ENCODE data around the gene TNFSF12.

Gene TNFSF12

GRCh38 chr17:7576432-7576937 is 27.6 kb downstream of the TNFSF12 start:
- H3K4me3 ChIP-seq: no peak overlapping the region

GRCh38 chr17:7577327-7578199 is 28.7 kb downstream of the TNFSF12 start:
- H3K9ac ChIP-seq (ENCODE audit: insufficient read length): no peak overlapping the region
- H3K36me3 ChIP-seq (ENCODE audit: insufficient read depth, low read length): peaks cover 65% of the 10 kb centered on the region
- H3K27ac ChIP-seq: peak overlapping the region; percentile 64; the same call in 1 of the 2 replicates
- no peak for DNase-seq (ENCODE audit: low read depth, low spot score)
- H3K9me3 ChIP-seq (ENCODE audit: low read depth, low read length): no peaks in the 10 kb centered on the region
- no peak for TF ChIP-seq FOXP2 (optimal IDR thresholded peaks at IDR 0.05; ENCODE audit: control extremely low read depth, extremely low read length, insufficient read depth)
- TF ChIP-seq POLR2AphosphoS5 (IDR thresholded peaks at IDR 0.05; ENCODE audit: borderline replicate concordance, low read depth, low read length): no peak
- no peak for TF ChIP-seq EZH2 (IDR thresholded peaks at IDR 0.05)
- no peak overlapping the region for H3K4me3 ChIP-seq

More at GRCh38 chr17:7576432-7576937, 27.6 kb downstream of the TNFSF12 start:
- H3K9ac ChIP-seq (ENCODE audit: insufficient read length): no peak overlapping the region
- DNase-seq (ENCODE audit: low read depth, low spot score): no peak
- no peaks in the 10 kb centered on the region for H3K9me3 ChIP-seq (ENCODE audit: low read depth, low read length)
- TF ChIP-seq EZH2 (IDR thresholded peaks at IDR 0.05) (no peak), FOXP2 (optimal IDR thresholded peaks at IDR 0.05; ENCODE audit: control extremely low read depth, extremely low read length, insufficient read depth) (no peak), POLR2AphosphoS5 (IDR thresholded peaks at IDR 0.05; ENCODE audit: borderline replicate concordance, low read depth, low read length) (no peak; the same call in 1 of the 2 replicates)
- H3K27ac ChIP-seq: peak overlapping the region; percentile 64; the same call in 1 of the 2 replicates
- peaks cover 65% of the 10 kb centered on the region for H3K36me3 ChIP-seq (ENCODE audit: insufficient read depth, low read length)

GRCh38 chr17:7579001-7579833 is 30.4 kb downstream of the TNFSF12 start, which contains the start of gene CD68:
TSS of gene CD68 (plus strand) at chr17:7579638. CDS start at chr17:7579678, 40 bp downstream.
- no peak for DNase-seq (ENCODE audit: low read depth, low spot score)
- H3K4me3 ChIP-seq: peak within 1 kb of the TSS; percentile 24; the same call in 1 of the 2 replicates
- TF ChIP-seq EZH2 (IDR thresholded peaks at IDR 0.05) (no peak), POLR2AphosphoS5 (IDR thresholded peaks at IDR 0.05; ENCODE audit: borderline replicate concordance, low read depth, low read length) (peak; percentile 87)
- H3K9me3 ChIP-seq (ENCODE audit: low read depth, low read length): no peaks in the 10 kb centered on the region
- H3K9ac ChIP-seq (ENCODE audit: insufficient read length): no peak within 1 kb of the TSS
- H3K36me3 ChIP-seq (ENCODE audit: insufficient read depth, low read length): peaks cover 50% of the 10 kb centered on the region
- H3K27ac ChIP-seq: peak within 1 kb of the TSS; percentile 92

GRCh38 chr17:7579834-7580603 is 31.2 kb downstream of the TNFSF12 start:
- peaks cover 42% of the 10 kb centered on the region for H3K36me3 ChIP-seq (ENCODE audit: insufficient read depth, low read length)
- H3K9ac ChIP-seq (ENCODE audit: insufficient read length): no peak overlapping the region
- H3K4me3 ChIP-seq: no peak overlapping the region
- no peak for TF ChIP-seq EZH2 (IDR thresholded peaks at IDR 0.05)
- TF ChIP-seq FOXP2 (optimal IDR thresholded peaks at IDR 0.05; ENCODE audit: control extremely low read depth, extremely low read length, insufficient read depth): no peak
- no peak for TF ChIP-seq POLR2AphosphoS5 (IDR thresholded peaks at IDR 0.05; ENCODE audit: borderline replicate concordance, low read depth, low read length)
- DNase-seq (ENCODE audit: low read depth, low spot score): no peak
- peak overlapping the region; percentile 92 for H3K27ac ChIP-seq
- H3K9me3 ChIP-seq (ENCODE audit: low read depth, low read length): no peaks in the 10 kb centered on the region

GRCh38 chr17:7580604-7581575 is 32.0 kb downstream of the TNFSF12 start:
- H3K9ac ChIP-seq (ENCODE audit: insufficient read length): no peak overlapping the region
- TF ChIP-seq EZH2 (IDR thresholded peaks at IDR 0.05): no peak
- no peak for TF ChIP-seq FOXP2 (optimal IDR thresholded peaks at IDR 0.05; ENCODE audit: control extremely low read depth, extremely low read length, insufficient read depth)
- TF ChIP-seq POLR2AphosphoS5 (IDR thresholded peaks at IDR 0.05; ENCODE audit: borderline replicate concordance, low read depth, low read length): no peak
- H3K36me3 ChIP-seq (ENCODE audit: insufficient read depth, low read length): peaks cover 33% of the 10 kb centered on the region
- no peaks in the 10 kb centered on the region for H3K9me3 ChIP-seq (ENCODE audit: low read depth, low read length)
- H3K4me3 ChIP-seq: no peak overlapping the region
- DNase-seq (ENCODE audit: low read depth, low spot score): no peak
- peak overlapping the region; percentile 68 for H3K27ac ChIP-seq

- Histone ChIP-seq H3K9me3 (ENCODE audit: low read depth, low read length) (no peaks in the 10 kb centered on the region), H3K9ac (ENCODE audit: insufficient read length) (peak overlapping the region; percentile 99), H3K4me3 (peak overlapping the region; percentile 95), H3K36me3 (ENCODE audit: insufficient read depth, low read length) (peaks cover 21% of the 10 kb centered on the region), H3K27ac (peak overlapping the region; percentile 99)
- TF ChIP-seq EZH2 (IDR thresholded peaks at IDR 0.05) (no peak), POLR2AphosphoS5 (IDR thresholded peaks at IDR 0.05; ENCODE audit: borderline replicate concordance, low read depth, low read length) (no peak), FOXP2 (optimal IDR thresholded peaks at IDR 0.05; ENCODE audit: control extremely low read depth, extremely low read length, insufficient read depth) (no peak)
- DNase-seq (ENCODE audit: low read depth, low spot score): no peak
These were observed 33.8 kb downstream of the TNFSF12 start for GRCh38 chr17:7582396-7583252.
